Measurements from ENCODE around the gene HOMEZ.

DNA sequence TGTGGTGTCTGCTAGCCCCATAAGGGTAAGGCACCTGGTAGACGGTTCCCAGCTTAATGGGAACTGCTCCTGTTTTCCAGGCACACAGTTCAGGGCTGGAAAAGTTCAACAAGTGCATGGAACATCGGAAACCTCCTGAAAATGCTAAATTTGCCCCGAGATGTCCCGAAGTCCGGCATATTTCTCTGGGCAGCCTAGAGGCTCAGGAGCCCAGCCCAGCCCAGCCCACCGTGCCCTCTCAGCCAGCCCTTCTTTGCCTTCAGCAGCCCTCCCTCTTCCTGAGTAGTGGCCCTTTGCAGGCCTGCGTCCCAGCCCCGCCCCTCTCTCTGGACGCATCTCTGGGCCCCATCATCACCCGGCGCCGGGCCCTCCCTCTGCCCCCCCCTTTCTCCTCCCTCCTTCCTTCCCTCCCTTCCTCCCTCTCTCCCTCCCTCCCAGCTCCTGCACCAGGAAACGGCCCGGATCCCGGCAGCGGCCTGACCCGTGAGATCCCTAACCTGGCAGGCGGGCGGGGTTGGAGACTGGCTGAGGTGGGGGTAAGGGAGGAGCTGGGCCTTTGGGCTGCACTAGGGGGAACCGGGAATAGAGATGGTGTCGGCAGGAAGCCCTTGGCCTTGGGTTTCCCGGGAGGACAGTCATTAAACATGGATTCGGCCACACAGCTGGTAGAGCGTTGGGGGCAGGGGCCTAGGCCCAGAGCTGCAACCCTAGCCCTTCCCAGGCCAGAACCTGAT lies 20.6 kb upstream of the HOMEZ start, which contains the start of gene BCL2L2:
- peak; percentile 75 for TF ChIP-seq POLR2A (IDR thresholded peaks at IDR 0.05; ENCODE audit: low read depth, low read length)
- TF ChIP-seq, protein P1, sequence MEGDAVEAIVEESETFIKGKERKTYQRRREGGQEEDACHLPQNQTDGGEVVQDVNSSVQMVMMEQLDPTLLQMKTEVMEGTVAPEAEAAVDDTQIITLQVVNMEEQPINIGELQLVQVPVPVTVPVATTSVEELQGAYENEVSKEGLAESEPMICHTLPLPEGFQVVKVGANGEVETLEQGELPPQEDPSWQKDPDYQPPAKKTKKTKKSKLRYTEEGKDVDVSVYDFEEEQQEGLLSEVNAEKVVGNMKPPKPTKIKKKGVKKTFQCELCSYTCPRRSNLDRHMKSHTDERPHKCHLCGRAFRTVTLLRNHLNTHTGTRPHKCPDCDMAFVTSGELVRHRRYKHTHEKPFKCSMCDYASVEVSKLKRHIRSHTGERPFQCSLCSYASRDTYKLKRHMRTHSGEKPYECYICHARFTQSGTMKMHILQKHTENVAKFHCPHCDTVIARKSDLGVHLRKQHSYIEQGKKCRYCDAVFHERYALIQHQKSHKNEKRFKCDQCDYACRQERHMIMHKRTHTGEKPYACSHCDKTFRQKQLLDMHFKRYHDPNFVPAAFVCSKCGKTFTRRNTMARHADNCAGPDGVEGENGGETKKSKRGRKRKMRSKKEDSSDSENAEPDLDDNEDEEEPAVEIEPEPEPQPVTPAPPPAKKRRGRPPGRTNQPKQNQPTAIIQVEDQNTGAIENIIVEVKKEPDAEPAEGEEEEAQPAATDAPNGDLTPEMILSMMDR (IDR thresholded peaks at IDR 0.05; ENCODE audit: extremely low read depth in 1 of 2, insufficient read depth in 1 of 2, low read depth in 1 of 2, low read length in 2 of 2): no peak
- TF ChIP-seq, protein P2, sequence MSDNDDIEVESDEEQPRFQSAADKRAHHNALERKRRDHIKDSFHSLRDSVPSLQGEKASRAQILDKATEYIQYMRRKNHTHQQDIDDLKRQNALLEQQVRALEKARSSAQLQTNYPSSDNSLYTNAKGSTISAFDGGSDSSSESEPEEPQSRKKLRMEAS (IDR thresholded peaks at IDR 0.05; ENCODE audit: insufficient read depth, insufficient read length): no peak

Measured in endothelial cell of umbilical vein (primary cell).